Occipital lobe (tissue), 2 donors: ENCODE measurements around the gene ZNF768. TPM values are rescaled to one million over a fixed set of nuclear protein-coding genes. Genes with fewer than 3 reads are reported as not detected.
A peak's percentile ranks its signal among the peaks of the same experiment; 100 is the strongest.
"Not testable (repeated sequence)": the region's sequence is repeated elsewhere in the genome, so short reads cannot be mapped to it uniquely, and the experiment has no call there.

Experiments
- DNase-seq: peaks from one replicate; lab custom pipeline; 2025; lab: John Stamatoyannopoulos, UW
- total RNA-seq: library from RNA; depleted of rRNA; stranded (reverse); fragments of >200 nt; gene quantifications from one replicate; pipeline ENCODE4 v1.2.3, GENCODE V29; 2014

The ZNF768 gene
- total RNA-seq, 1 donor from 2014 or later, result 28.4 TPM

DNA sequence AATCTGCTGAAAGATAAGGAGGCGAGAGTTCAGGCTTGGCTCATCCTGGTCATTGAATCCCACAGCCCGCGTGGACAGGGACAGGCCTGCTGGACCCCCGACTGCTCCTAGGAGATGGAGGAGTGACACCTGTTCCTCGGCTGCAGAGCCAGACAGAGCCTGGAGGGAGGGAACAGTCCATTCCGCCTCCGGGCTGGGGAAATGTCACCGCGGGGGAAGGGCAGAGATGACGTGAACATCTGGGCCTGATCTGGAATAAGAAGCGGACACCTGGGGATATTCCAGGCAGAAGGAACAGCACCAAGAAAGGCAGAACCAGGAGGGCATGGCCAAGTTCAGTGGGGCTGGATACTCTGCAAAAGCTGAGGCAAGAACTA, 6.8 kb upstream of the ZNF768 start:
- no peak for DNase-seq

- DNase-seq, result no peak
Observed at GRCh38 chr16:30532285-30533145, 6.1 kb upstream of the ZNF768 start.

GRCh38 chr16:30530163-30531037, 4.0 kb upstream of the ZNF768 start:
- DNase-seq, result no peak

- no peak for DNase-seq
Observed at GRCh38 chr16:30528799-30529457, 2.6 kb upstream of the ZNF768 start.

DNA sequence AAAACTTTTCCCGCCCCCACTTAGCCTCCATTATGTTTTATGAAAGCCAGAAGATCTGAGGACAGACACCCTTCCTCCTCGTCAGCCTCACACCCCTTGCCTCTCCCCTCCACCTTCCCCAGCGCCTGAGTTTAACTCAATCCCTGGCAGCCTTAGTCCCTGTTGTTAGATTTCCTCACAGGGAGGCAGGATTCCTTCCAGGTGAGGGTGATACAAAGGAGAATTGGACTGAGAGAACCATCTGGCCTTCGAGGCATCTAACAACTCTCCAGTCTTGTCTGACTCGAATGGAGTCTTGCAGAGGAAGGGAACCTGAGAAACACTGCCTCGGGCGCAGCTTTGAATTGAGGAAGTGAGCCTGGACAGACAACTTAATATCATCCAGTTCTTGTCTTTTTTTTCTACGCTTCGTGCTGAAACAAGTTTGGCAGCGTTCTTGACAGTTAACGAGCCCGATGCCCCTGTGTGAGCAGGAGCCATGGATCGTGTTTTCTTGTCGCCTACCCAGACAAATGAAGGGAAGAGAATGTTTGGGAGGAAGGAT, 1.3 kb upstream of the ZNF768 start:
- DNase-seq, result no peak

DNA sequence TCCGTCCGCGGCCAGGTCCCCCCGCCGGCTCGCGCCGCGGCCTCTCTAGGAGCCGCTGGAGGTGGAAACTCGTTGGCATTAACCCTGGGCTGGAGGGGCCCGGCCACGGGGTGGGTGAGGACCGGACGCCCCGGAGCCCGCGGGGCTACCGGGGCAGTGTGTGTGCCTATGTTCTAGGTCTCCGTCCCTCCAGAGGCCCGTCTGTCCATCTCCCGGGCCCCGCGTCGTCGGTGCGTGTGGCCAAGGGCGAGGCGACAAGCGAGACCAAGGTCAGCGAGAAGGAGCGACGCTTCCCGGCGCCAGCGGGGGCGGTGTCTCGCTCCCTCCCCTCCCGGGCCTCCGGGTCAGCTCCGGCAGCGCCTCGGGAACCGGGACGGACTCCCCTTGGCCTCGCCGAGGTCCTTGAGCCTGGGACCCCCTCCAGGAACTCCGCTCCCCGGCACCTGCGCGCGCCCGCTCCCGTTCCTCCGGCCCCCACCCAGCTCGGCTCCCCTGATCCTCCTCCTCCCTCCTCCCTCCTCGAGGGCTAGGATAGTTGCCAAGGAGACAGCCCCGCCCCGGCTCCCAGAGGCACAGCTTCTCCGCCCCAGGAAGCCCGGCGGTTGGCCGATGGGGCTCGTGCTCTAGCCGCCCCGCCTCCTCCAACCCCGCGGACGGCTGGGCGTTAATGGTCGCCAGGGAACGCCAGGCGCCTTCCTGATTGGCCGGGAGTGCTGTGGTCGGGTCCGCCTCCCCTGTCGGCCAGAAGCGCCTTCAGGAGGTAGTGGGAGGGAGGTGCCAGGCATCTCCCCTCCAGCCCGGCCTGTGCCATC, 663 bp upstream of the ZNF768 start:
- DNase-seq, result peak; percentile 98

DNA sequence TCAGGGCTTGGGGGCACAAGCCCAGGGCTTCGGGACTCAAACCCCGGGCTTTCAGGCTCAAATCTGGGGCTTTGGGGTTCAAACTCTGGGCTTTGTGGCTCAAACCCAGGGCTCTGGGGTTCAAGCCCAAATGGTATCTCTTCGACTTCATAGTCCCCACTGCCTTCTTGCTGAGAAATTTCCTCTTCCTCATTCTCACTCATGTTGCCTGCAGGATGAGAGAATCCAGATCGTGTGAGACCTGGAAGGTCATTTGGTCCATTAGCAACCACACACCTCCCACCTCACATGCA, 576 bp downstream of the ZNF768 start:
- no peak for DNase-seq

DNA sequence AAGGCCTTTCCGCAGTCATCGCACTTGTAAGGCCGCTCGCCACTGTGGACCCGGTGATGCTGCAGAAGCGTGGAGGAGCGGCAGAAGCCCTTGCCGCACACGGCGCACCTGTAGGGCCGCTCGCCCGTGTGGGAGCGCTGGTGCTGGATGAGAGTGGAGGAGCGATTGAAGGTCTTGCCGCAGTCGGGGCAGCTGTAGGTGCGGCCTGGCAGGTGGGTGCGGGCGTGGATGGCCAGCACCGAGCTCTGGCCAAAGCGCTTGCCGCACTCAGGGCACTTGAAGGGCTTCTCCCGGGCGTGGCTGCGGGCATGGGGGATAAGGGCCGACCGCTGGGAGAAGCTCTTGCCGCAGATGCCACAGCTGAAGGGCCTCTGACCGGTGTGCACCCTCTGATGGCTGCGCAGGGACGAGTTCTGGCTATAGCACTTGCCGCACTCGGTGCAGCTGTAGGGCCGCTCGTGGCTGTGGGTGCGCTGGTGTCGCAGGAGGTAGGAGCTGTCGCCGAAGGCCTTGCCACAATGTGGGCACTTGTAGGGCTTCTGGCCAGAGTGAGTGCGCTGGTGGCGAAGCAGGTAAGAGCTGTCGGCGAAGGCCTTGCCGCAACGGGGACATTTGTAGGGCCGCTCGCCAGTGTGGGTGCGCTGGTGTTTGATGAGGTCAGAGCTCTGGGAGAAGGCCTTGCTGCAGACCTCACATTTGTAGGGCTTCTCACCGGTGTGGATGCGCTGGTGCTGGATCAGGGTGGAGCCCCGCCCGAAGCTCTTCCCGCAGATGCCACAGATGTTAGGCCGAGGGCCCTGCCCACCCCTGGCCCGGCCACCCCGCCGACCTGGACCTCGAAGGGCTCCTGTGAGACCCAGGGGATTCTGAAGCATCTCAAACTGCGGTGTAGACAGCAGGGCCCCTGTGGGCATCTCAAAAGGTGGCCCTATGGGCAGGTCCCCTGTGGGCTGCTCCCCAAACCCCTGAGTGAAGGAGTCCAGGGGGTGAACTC, 1.5 kb downstream of the ZNF768 start:
- no peak for DNase-seq

DNA sequence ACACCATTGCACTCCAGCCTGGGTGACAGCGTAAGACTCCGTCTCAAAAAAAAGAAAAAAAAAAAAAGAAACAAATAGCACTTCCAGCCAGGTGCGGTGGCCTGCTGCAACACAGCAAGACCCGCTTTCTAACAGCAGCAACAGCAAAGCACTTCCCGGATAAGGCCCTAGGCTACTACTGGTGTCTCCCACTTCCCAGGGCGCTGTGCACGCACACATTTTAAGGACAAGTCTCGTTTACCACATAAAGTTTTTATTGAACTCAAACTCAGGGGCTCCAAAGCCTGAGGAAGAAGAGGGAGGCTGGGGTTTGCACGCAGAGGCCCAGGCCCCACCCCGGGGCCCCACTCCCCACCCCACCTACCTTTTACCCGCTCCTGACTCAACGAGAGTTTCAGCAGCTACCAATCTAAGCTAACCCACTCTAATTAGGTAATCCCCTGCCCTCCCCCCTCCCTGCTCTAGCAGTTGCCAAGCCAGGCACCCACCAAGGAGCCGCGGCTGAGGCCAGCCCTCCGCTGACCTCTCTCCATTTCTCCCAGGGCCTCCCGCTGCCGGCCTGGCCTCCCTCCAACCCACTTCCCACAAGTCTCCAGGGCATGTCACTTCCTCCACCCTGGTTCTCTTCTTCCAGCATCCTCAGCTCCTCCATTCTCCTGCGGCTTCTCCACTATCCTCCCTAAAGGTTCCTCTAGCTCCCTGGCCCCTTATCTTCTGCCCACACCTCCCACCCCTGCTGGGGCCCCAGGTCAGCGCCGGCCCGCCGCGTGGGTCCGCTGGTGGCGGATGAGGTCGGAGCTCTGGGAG, 2.4 kb downstream of the ZNF768 start:
- no peak for DNase-seq

DNA sequence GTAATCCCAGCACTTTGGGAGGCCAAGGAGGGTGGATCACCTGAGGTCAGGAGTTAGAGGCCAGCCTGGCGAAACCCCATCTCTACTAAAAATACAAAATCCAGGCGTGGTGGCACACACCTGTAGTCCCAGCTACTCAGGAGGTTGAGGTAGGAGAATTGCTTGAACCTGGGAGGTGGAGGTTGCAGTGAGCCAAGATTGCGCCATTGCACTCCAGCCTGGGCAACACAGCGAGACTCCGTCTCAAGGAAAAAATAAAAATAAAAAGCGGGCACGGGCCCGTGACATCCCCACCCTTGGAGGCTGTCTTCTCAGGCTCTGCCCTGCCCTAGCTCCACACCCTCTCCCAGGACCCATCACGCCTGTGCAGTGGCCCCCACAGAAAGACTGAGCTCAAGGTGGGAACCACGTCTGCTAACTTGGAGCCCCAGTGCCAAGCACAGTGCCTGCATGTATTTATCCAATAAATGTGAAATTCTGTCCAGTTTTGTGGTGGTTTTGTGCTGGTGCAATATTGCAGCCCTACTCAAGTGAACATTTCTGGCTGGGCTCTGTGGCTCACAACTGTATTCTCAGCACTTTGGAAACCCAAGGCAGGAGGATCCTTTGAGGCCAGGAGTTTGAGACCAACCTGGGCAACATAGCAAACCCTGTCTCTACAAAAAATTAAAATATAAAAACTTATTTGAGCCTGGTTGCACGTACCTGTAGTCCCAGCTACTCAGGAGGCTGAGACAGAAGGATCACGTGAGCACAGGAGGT, 3.5 kb downstream of the ZNF768 start:
- DNase-seq, result not testable (repeated sequence)

GRCh38 chr16:30521873-30522641, 4.3 kb downstream of the ZNF768 start:
- no peak for DNase-seq

DNA sequence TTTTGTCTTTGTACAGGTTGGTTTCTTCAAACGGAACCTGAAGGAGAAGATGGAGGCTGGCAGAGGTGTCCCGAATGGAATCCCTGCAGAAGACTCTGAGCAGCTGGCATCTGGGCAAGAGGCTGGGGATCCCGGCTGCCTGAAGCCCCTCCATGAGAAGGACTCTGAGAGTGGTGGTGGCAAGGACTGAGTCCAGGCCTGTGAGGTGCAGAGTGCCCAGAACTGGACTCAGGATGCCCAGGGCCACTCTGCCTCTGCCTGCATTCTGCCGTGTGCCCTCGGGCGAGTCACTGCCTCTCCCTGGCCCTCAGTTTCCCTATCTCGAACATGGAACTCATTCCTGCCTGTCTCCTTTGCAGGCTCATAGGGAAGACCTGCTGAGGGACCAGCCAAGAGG, 4.9 kb downstream of the ZNF768 start:
- no peak for DNase-seq

DNA sequence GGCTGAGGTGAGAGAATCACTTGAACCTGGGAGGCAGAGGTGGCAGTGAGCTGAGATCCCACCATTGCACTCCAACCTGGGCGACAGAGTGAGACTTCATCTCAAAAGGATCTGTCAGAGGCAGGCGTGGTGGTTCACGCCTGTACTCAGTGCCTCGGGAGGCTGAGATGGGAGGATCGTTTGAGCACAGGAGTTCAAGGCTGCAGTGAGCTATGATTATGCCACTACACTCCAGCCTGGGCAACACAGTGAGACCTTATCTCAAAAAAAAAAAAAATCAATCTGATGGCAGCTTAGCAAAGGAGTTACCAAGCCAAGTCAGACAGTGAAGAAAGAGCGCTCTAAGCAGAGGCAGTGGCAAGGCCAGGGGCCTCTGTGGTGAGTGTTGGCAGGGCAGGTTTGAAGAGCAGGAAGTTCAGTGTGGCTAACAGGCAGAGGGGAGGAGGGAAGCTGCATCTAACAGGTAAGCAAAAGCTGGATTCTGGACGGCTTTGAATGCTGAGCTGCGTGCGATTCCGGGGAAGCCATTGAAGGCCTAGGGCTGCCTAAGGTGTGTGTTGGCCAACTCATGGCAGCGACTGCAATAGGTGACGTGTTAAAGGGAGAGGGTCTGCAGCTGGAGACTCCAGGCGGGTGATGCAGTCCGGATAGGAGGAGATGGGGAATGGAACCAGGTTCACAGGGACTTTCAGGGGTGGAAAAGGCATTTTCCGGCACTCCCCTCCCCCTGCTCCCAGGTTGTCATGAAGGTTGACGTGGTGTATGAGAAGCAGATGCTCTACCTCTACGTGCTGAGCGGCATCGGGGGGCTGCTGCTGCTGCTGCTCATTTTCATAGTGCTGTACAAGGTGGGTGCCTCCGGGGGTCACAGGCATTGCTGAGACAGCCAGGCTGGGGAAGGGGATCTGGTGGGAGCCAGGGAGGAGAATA, 7.0 kb downstream of the ZNF768 start:
- DNase-seq, result no peak

DNA sequence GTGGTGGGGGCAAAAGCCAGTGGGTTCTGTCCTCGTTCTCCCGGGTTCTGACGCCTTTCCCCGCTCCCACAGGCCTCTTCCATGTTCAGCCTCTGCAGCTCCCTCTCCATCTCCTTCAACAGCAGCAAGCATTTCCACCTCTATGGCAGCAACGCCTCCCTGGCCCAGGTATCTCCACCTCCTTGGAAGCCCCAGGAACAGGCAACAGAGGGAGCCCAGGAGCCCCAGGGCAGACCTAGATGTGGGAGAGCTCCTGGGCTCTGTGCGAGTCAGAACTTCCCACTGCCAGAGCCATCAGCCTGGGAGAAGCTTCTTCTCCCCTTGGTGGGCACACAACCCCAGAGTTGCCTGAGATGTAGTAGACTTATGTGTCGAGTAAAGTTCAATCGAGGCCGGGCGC, 7.8 kb downstream of the ZNF768 start:
- no peak for DNase-seq

GRCh38 chr16:30515275-30515674, 11.1 kb downstream of the ZNF768 start:
- no peak for DNase-seq

- no peak for DNase-seq
Observed at GRCh38 chr16:30511509-30511908, 14.9 kb downstream of the ZNF768 start.
